Measurements from ENCODE around the gene AKR1B15. TPM values are rescaled to one million over a fixed set of nuclear protein-coding genes. Genes with fewer than 3 reads are reported as not detected.

The AKR1B15 gene
- total RNA-seq, 2 donors from 2014 or later, result 0.52 TPM; not detected in 1

GRCh38 chr7:134530460-134530859 is 18.4 kb upstream of the AKR1B15 start:
- H3K27me3 ChIP-seq, result no peaks in the 10 kb centered on the region
- peaks cover 16% of the 10 kb centered on the region for H3K4me1 ChIP-seq
- WGBS, 2 donors, result 85 to 88% methylated on average over 5 of the region's 5 CpGs
- no peaks in the 10 kb centered on the region for H3K9me3 ChIP-seq
- TF ChIP-seq POLR2A (IDR thresholded peaks at IDR 0.05) (no peak), CTCF (IDR thresholded peaks at IDR 0.05) (no peak)
- DNase-seq, result no peak
- no peaks in the 10 kb centered on the region for H3K36me3 ChIP-seq (replicated peaks in 1 of 2; ENCODE audit: insufficient read depth in 1 of 2, low read depth in 2 of 2)
- intact Hi-C loops (cut with DNase I), result no loop called here
- ATAC-seq, result no peak
- H3K4me3 ChIP-seq, result no peak overlapping the region
- no peak overlapping the region for H3K27ac ChIP-seq

- Histone ChIP-seq H3K9me3 (no peaks in the 10 kb centered on the region), H3K4me1 (peaks cover 13% of the 10 kb centered on the region), H3K27me3 (no peaks in the 10 kb centered on the region), H3K36me3 (replicated peaks in 1 of 2; ENCODE audit: insufficient read depth in 1 of 2, low read depth in 2 of 2) (no peaks in the 10 kb centered on the region), H3K27ac (no peak overlapping the region), H3K4me3 (no peak overlapping the region)
- peak; percentile 80 for ATAC-seq
- peak; percentile 41 to 71 (median 44) for DNase-seq
- WGBS, 2 donors, result 39 to 42% methylated on average over 3 of the region's 3 CpGs
- intact Hi-C loops (cut with DNase I), result no loop called here
- TF ChIP-seq POLR2A (IDR thresholded peaks at IDR 0.05) (no peak), CTCF (IDR thresholded peaks at IDR 0.05) (no peak)
Measured at GRCh38 chr7:134532180-134532953, 16.5 kb upstream of the AKR1B15 start.

GRCh38 chr7:134532954-134533218 is 16.0 kb upstream of the AKR1B15 start:
- no peak for TF ChIP-seq POLR2A (IDR thresholded peaks at IDR 0.05)
- no peak for TF ChIP-seq CTCF (IDR thresholded peaks at IDR 0.05)
- intact Hi-C loops (cut with DNase I), result no loop called here
- Histone ChIP-seq H3K27me3 (no peaks in the 10 kb centered on the region), H3K27ac (no peak overlapping the region), H3K36me3 (replicated peaks in 1 of 2; ENCODE audit: insufficient read depth in 1 of 2, low read depth in 2 of 2) (no peaks in the 10 kb centered on the region), H3K4me3 (no peak overlapping the region), H3K9me3 (no peaks in the 10 kb centered on the region), H3K4me1 (peaks cover 7% of the 10 kb centered on the region)
- no peak for DNase-seq
- ATAC-seq, result no peak
- 77 to 82% methylated on average over 3 of the region's 3 CpGs for WGBS, 2 donors

GRCh38 chr7:134533288-134533771 is 15.6 kb upstream of the AKR1B15 start:
- Histone ChIP-seq H3K4me3 (no peak overlapping the region), H3K27ac (no peak overlapping the region), H3K4me1 (peaks cover 7% of the 10 kb centered on the region), H3K27me3 (no peaks in the 10 kb centered on the region), H3K9me3 (no peaks in the 10 kb centered on the region), H3K36me3 (replicated peaks in 1 of 2; ENCODE audit: insufficient read depth in 1 of 2, low read depth in 2 of 2) (no peaks in the 10 kb centered on the region)
- no peak for DNase-seq
- intact Hi-C loops (cut with DNase I), result no loop called here
- TF ChIP-seq CTCF (IDR thresholded peaks at IDR 0.05) (no peak), POLR2A (IDR thresholded peaks at IDR 0.05) (no peak)
- whole genome bisulfite sequencing, 2 donors, result 83 to 95% methylated on average over 1 of the region's 1 CpG
- ATAC-seq, result no peak

- intact Hi-C loops (cut with DNase I), result no loop called here
- ATAC-seq (no peak), DNase-seq (no peak)
- Histone ChIP-seq H3K27ac (no peak overlapping the region), H3K4me1 (peaks cover 7% of the 10 kb centered on the region), H3K27me3 (no peaks in the 10 kb centered on the region), H3K4me3 (no peak overlapping the region), H3K36me3 (replicated peaks in 1 of 2; ENCODE audit: insufficient read depth in 1 of 2, low read depth in 2 of 2) (no peaks in the 10 kb centered on the region), H3K9me3 (no peaks in the 10 kb centered on the region)
- TF ChIP-seq CTCF (IDR thresholded peaks at IDR 0.05) (no peak), POLR2A (IDR thresholded peaks at IDR 0.05) (no peak)
- 90 to 91% methylated on average over 3 of the region's 3 CpGs for WGBS, 2 donors
Measured at GRCh38 chr7:134534633-134535032, 14.3 kb upstream of the AKR1B15 start.
